Fibroblast of mammary gland (primary cell): ENCODE results near the gene TBCD.
A peak's percentile ranks its signal among the peaks of the same experiment; 100 is the strongest.

Experiments
- DNase-seq: peaks from one replicate; pipeline ENCODE4 v3.0.0-alpha.2; 2010; ENCODE audit warnings: low read depth
- H3K4me3 ChIP-seq: 2 replicates; pipeline ENCODE4 v1.5.1; 2011; ENCODE audit warnings: low read depth, mild to moderate bottlenecking, low read length, moderate library complexity; ENCODE audit not compliant: control insufficient read depth
- TF ChIP-seq, protein P1 (sequence below): conservative IDR thresholded peaks from 2 replicates; pipeline ENCODE4 v1.5.1; 2011; ENCODE audit warnings: low read depth, low read length, inconsistent platforms; ENCODE audit not compliant: control insufficient read depth, insufficient read depth

TBCD gene

GRCh38 chr17:82801377-82801970 is 49.6 kb downstream of the TBCD start:
- DNase-seq = no peak
- H3K4me3 ChIP-seq = no peak overlapping the region
- TF ChIP-seq, protein P1, sequence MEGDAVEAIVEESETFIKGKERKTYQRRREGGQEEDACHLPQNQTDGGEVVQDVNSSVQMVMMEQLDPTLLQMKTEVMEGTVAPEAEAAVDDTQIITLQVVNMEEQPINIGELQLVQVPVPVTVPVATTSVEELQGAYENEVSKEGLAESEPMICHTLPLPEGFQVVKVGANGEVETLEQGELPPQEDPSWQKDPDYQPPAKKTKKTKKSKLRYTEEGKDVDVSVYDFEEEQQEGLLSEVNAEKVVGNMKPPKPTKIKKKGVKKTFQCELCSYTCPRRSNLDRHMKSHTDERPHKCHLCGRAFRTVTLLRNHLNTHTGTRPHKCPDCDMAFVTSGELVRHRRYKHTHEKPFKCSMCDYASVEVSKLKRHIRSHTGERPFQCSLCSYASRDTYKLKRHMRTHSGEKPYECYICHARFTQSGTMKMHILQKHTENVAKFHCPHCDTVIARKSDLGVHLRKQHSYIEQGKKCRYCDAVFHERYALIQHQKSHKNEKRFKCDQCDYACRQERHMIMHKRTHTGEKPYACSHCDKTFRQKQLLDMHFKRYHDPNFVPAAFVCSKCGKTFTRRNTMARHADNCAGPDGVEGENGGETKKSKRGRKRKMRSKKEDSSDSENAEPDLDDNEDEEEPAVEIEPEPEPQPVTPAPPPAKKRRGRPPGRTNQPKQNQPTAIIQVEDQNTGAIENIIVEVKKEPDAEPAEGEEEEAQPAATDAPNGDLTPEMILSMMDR = no peak

- peak; percentile 59 for DNase-seq
- TF ChIP-seq, protein P1 = no peak
- H3K4me3 ChIP-seq = peak overlapping the region; percentile 29
These were observed 50.4 kb downstream of the TBCD start for GRCh38 chr17:82802075-82802780.

GRCh38 chr17:82803185-82803584 is 51.3 kb downstream of the TBCD start:
- H3K4me3 ChIP-seq = no peak overlapping the region
- no peak for DNase-seq
- TF ChIP-seq, protein P1 = no peak

DNA sequence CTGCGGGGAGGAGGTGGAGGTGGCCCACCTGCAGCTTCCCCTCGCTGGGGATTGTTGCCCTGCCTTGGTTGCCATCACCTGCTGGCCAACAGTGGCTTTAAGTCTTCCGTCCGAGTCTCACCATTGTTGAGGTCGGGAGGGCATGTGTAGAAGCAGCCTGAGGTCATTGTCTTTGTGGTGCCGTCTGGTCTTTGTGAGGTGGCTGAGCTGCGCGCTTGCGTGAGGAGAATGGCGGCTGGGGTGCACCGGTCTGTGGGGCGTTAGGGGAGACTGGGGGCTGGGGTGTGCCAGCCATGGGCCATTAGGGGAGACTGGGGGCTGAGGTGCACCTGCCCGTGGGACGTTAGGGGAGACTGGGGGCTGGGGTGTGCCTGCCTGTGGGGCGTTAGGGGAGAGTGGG is 51.7 kb downstream of the TBCD start:
- TF ChIP-seq, protein P1 = no peak
- DNase-seq = no peak
- no peak overlapping the region for H3K4me3 ChIP-seq

- H3K4me3 ChIP-seq = no peak overlapping the region
- DNase-seq = peak; percentile 92
- TF ChIP-seq, protein P1 = no peak
These were observed 52.8 kb downstream of the TBCD start for GRCh38 chr17:82804442-82805191.

GRCh38 chr17:82805254-82805653 is 53.4 kb downstream of the TBCD start:
- TF ChIP-seq, protein P1 = no peak
- no peak for DNase-seq
- no peak overlapping the region for H3K4me3 ChIP-seq
